Measurements from ENCODE around the gene BLOC1S6.

DNA sequence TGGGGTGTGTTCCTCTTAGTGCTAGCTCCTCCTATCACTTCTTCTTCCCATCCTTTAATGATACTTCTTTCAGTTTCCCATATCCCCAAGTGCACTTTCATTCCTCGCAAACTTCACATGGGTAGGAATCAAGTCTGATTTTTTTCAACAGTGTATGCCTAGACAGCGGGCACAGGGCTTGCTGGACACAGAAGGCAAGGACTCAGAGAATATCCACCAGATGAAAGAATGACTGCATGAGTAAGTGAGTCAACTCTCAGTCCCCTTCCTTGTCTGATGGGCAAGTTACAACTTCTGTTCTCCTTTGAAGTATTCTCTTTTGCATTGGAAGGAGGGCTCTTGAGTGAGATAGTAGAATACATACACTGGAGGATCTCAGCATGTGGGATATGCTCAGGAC is 44.6 kb downstream of the BLOC1S6 start:
- TF ChIP-seq POLR2A (IDR thresholded peaks at IDR 0.05; ENCODE audit: low read depth, low read length) (no peak), POLR2AphosphoS5 (IDR thresholded peaks at IDR 0.05; ENCODE audit: low read depth, low read length) (no peak)
